NCI-H1092 treated with DMSO at 0.1 percent for 48 hours (cell line): ENCODE measurements around the gene ANKRD33B.
"Not testable (repeated sequence)": the region's sequence is repeated elsewhere in the genome, so short reads cannot be mapped to it uniquely, and the experiment has no call there.

Source experiments
- DNase-seq: peaks from one replicate; lab custom pipeline; 2025; lab: John Stamatoyannopoulos, UW

ANKRD33B gene

GRCh38 chr5:10563945-10564837 is at the start of gene ANKRD33B:
Gene ANKRD33B (plus strand): TSS chr5:10564070. CDS start chr5:10564468, 398 bp downstream.
- DNase-seq = peak; percentile 48

DNA sequence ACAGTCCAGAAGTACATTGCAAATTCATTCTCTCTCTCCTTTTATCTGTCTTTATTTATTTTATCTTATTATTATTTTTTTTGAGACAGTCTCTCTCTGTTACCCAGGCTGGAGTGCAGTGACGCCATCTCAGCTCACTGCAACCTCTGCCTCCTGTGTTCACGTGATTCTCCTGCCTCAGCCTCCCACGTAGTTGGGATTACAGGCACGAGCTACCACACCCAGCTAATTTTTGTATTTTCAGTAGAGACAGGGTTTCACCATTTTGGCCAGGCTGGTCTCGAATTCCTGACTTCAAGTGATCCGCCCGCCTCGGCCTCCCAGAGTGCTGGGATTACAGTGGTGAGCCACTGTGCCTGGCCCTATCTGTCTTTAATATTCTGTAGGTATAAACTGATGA is 49.3 kb upstream of the ANKRD33B start:
- DNase-seq = not testable (repeated sequence)

DNA sequence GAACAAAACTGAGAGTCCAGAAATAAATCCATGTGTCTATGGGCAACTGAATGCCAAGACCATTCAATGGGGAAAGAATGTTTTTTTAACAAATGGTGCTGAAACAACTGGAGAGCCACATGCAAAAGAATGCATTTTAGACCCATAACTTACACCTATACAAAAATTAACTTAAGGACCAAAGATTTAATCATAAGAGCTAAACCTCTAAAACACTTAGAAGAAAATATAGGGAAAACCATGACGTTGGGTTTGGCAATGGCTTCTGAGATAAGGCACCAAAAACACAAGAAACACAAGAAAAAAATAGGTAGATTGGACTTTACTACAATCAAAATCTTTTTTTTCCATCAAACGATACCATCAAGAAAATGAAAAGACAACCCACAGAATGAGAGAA is 48.4 kb upstream of the ANKRD33B start:
- no peak for DNase-seq

DNA sequence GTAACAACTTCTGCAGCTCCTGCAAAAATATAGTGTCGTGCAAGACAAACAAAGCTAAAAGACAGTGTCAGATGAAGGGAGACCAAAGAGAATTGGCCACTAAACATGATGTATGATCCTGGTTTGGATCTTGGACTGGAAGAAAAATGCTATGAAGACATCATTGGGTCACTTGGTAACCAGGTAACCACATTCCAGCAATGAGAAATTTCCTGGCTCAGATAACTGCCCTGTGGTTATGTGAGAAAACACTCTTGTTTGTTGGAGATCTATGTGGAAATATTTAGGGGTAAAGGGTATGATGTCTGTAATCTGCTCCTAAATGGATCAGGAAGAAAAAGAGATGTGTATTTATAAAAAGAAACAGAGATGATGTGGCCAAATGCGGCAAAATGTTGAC is 45.5 kb upstream of the ANKRD33B start:
- DNase-seq = no peak

DNA sequence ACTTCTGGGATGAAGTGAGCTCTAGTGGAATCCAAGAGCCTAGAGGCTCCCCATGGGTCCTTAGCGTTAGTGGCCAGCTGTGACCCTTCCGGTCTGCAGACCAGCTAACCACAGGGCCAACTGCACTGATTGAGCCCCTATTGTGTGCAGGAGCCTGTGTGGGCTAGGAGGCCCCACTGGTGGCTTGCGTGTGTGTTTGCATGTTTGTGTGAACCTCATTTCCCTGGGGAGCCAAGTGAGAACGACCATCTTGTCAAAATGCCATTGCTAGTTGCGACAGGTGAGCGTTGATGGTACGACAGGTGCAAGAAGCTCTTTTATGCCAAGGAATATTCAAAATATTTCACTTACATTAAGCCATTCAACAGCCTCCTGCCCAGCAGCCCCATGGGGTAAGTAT is 44.1 kb upstream of the ANKRD33B start:
- DNase-seq = no peak

DNA sequence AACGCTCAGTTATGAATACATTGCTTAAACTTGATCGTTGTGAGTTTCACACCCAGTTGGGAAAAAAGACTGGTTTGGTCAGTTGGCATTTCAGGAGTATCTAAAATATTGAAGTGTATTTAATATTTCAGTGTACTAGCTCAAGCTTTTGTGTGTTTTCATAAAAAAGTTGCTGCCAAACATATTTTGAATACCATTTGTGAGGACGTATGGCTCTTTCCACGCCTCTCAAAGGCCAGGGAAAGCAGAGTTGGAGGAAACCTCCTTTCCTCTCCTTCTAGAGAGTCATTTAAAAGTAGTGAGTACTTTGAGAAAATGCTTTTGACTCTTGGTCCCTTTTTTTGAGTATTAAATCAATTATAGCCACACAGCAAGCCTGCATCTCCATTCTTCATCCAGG is 43.2 kb upstream of the ANKRD33B start:
- no peak for DNase-seq

DNA sequence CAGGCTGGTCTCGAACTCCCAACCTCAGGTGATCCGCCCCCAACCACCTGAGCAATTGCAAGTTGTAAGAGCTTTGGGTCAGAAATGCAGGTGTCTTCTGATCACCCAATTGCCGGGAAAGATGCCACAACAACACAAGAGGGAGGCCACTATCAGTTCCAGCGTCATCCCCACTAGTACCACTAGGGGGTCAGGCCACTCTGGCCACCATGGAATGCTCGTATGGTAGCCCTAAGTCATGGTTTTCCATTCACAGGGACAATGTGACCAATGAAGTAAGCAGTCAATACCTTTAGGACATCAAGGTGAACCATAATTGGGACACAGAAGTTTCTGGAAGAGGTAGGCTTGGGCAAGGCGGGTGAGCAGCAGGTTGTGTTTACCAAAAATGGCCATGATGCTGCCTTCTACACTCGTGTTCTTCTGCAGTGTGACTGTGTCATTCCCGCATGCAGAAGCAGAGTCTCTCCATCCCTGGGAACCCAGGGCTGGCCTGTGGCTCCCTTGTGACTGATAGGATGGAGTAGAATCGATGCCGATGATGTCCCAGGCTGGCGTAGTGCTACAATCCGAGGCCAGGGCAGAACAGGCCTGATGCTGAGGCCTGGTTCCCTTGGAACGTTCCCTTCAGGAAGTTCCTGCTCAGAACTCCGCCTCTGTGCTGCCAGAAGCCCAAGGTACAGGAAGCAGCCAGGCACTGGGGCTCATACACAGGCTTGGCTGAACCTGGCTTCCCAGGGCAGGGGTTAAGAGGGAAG is 42.2 kb upstream of the ANKRD33B start:
- no peak for DNase-seq

GRCh38 chr5:10522224-10522611 is 41.7 kb upstream of the ANKRD33B start:
- DNase-seq = no peak

GRCh38 chr5:10524376-10525123 is 39.3 kb upstream of the ANKRD33B start:
- DNase-seq = no peak

GRCh38 chr5:10525124-10525495 is 38.8 kb upstream of the ANKRD33B start:
- DNase-seq = no peak

- no peak for DNase-seq
Measured at GRCh38 chr5:10527281-10527950, 36.5 kb upstream of the ANKRD33B start.

- DNase-seq = no peak
Measured at GRCh38 chr5:10528056-10528816, 35.6 kb upstream of the ANKRD33B start.

DNA sequence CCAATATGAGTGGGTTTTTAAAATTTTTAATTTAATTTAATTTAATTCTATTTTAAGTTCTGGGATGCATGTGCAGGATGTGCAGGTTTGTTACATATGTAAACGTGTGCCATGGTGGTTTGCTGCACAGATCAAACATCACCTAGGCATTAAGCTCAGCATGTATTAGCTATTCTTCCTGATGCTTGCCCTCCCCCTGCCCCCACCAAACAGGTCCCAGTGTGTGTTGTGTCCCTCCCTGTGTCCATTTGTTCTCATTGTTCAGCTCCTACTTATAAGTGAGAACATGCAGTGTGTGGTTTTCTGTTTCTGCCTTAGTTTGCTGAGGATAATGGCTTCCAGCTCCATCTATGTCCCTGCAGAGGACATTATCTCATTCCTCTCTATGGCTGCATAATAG is 35.0 kb upstream of the ANKRD33B start:
- DNase-seq = no peak

DNA sequence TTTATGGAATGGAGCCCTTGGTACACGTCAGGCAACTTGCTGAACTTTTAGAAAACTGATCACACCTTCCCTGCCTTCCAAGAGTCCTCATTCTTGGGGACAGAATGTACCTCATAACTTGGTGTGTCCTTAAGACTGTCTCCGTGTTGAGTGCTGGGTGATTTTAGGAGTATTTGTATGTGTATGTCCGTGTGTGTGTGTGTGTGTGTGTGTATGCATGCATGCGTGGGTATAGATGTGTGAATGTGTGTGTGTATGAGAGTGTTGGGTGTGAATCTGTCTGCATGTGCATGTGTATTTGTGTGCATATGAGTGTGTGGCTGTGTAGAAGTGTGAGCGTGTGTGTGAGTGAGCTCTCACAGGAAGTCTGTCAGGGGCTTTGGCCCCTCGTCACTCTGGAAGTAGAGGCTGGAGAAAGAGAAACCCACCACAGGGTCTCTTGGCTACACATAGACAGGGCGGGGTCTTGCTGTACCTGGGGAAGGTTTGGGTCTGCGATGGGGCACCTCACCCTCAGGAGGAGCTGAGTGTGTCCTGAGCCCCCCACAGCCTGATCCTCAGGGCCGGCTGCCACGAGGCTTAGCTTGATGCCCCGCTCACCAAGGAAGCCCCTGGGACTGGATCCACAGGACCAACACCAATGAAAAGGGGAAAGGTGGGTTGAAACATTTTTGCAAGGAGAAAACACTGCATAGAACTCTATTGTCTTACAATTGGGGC is 33.1 kb upstream of the ANKRD33B start:
- no peak for DNase-seq

DNA sequence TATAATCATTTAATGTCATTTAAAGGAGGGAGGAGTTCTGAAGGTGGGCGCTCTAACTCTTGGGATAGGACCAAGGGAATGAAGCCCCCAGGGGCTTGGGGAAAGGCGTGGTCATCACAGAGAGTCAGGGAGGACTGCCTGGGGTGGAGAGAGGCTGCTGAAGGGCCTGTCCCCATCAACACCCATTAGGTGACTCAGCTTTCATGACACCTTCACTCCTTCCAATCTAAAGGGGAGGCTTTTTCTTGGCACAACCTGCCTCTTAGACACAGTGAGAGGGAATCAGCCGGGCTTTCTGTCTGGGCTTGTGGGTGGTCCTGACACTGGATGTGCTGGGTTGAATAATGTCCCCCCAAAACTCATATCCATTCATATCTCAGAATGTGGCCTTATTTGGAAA is 31.4 kb upstream of the ANKRD33B start:
- DNase-seq = no peak

DNA sequence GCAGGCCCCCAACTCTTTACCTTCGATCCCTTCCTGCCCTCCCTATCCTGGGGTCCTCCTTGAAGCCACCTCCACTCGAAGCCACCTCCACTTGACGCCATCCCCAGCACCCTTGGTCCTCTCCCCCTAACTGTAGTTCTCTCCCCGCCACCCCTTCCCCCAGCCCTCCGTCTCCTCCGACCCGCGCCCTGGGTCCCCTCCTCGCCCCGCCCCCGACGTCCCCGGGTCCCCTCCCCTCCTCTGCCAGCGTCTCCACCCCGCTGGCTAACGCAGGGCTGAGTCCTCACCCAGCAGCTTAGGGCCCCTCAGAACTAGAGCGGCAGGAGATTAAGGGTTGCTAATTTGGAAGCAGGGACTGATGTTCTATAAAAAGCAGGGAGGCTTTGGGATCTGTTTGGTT is 30.6 kb upstream of the ANKRD33B start:
- DNase-seq = no peak

DNA sequence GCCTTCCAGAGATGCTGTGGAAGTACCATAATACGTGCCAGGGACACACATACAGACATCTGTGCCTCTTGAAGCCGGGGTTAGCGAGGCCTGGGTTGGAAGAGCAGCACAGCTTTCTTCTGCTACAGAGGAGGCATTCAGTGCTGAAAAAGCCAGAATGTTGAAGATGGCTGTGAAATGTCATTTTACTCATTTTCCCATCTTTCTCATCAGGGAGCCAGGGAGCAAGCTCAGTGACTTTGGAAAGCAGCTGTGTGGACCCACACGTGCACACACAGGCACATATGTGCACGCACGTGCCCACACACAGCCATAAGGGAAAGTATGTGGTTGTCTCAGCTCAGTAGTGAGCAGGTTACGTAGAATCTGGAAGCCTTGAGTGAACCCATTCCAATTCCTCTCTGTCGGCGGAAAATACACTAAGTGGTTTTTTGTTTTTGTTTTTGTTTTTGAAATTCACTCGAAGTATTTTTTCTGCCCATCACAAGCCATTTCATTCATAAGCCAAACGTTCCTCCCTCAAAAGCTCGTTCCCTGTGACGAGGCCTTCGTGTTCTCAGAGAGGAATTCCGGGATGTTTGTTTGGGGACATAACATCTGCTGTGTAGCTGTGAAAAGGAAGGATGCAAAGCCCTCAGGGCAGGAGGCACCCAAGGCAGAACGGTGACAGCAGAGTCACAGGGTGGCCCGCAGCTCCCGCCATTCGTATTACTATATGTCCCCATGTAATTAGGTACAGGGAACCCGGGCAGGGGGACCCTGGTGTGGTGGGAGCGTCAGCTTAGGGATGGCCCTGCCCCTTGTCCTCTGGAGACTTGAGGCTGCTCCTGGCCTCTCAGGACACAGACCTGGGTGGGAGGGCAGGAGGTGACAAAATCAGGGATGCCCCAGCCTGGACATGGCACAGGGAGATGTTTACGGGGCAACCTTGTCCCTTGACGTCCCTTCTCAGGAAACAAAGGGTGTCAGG is 29.0 kb upstream of the ANKRD33B start:
- no peak for DNase-seq

- DNase-seq = no peak
Measured at GRCh38 chr5:10536511-10536910, 27.4 kb upstream of the ANKRD33B start.

DNA sequence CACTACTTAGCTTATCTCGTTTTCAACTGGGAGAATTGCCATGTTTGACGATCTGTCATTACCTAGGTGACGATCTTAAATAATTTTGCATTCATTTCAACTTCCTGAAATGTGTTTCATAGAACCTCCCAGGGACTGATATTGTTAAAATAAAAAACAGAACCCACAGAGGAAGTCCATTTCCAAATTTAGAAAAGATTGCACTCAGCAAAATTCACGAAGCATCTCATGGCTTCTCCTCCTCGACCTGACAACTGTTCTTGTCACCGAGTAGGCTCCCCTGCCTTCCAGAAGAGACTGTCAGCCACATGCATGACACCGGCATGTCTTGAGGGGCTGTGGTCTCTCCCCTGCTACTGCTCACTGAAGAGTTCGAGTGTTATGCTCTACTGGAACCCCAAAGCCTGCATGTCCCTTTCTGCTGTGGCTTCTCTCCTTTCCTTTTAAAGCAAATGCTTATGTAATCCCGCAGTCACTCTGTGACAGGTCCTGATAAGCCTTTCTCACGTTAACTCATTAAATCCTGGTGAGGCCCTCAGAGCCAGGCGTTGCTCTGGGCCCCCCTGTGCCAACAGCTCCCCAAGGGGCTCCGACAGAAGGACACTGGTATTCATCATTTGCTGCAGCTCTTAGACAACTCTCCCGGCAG is 26.8 kb upstream of the ANKRD33B start:
- DNase-seq = peak; percentile 0
